NT2/D1 (cell line): Measurements from ENCODE around the gene IGFBPL1.

Experiments
- SUZ12 ChIP-seq: IDR thresholded peaks from 2 replicates; pipeline ENCODE4 v1.6.1; 2011; ENCODE audit not compliant: insufficient read length, insufficient read depth; ENCODE audit errors: extremely low read depth
- YY1 ChIP-seq: IDR thresholded peaks from 2 replicates; pipeline ENCODE4 v1.6.1; 2011; ENCODE audit not compliant: insufficient read length, insufficient read depth
- ZNF274 ChIP-seq: IDR thresholded peaks from 2 replicates; pipeline ENCODE4 v1.6.1; 2011; ENCODE audit warnings: mild to moderate bottlenecking, low read depth, low read length

DNA sequence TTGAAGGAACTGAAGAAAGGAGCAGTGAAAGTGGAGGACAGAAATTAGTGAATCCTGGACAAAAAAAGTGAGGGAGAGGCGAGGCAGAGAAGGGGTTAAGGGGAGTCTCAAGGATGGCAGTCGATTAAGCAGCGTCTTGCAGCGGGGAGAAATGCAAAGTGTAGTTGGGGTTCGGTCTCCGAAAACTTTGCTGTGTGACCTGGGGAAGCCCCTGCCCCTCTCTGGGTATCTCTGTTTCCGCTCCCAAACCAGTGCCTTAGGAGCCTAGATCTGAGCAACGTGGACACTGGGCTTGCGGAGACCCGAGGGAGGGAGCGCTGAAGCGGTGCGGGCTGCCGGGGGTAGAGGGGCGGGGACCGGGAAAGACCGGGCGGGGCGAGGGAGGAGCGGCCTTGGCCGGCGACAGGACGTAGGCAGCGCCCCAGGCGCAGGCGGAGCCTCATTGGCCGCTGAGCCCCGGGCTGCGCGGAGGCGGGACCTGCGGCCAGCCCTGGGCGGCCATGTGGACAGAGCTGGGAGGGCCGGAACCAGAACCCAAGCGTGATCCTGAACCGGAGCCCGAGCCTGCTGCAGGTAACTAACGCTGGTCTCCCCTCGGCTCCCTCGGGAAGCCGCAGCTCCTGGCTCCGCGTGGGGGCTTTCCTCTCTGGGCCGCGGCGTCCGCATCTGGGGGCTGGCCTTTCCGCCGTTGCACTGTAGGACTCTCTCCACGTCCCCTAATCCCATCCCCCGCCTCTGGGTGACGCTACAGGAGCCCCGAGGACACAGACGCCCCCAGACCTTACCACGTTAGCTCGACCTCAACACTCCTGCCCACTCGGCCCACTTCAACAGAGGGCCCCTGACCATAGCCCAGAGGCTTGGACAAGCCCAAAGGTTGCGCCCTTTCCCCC, 31.8 kb downstream of the IGFBPL1 start, which contains the start of gene ALDH1B1:
- TF ChIP-seq ZNF274 = no peak
- no peak for TF ChIP-seq YY1
- TF ChIP-seq SUZ12 = no peak
